ENCODE measurements around the gene TFF3. TPM values are rescaled to one million over a fixed set of nuclear protein-coding genes. Genes with fewer than 3 reads are reported as not detected.

The TFF3 gene
- total RNA-seq: 0.27 TPM in 1 of 2 replicates, not detected in the other

GRCh38 chr21:42315296-42315891 is at the start of gene TFF3:
TFF3 (minus strand) TSS chr21:42315409; CDS start chr21:42315374, 35 bp downstream.

GRCh38 chr21:42350927-42351426 is 35.8 kb upstream of the TFF3 start, which contains the start of gene TFF2:
TFF2 (minus strand) TSS chr21:42350994; CDS start chr21:42350957, 37 bp downstream.

Other genes starting within 250 kb of the TFF3 start
- not detected in 2 replicates for gene UMODL1, start 244.1 kb downstream of the TFF3 start, total RNA-seq
- gene ABCG1, start 96.3 kb downstream of the TFF3 start, total RNA-seq: 17.7 and 19.0 TPM in 2 replicates
- not detected in 2 replicates for gene TFF2, start 35.6 kb upstream of the TFF3 start, total RNA-seq
- not detected in 2 replicates for gene TFF1, start 51.1 kb upstream of the TFF3 start, total RNA-seq
- not detected in 2 replicates for gene TMPRSS3, start 80.6 kb upstream of the TFF3 start, total RNA-seq
- gene UBASH3A, start 88.5 kb upstream of the TFF3 start, total RNA-seq: not detected in 2 replicates
- 0.13 TPM in 1 of 2 replicates, not detected in the other for gene RSPH1, start 180.8 kb upstream of the TFF3 start, total RNA-seq
- 6.1 and 9.4 TPM in 2 replicates for gene SLC37A1, start 198.4 kb upstream of the TFF3 start, total RNA-seq

All from thoracic aorta endothelial cell (primary cell).